Stimulated activated CD8-positive, alpha-beta memory T cell treated with anti-CD3 and anti-CD28 coated beads, Interleukin-12 subunit alpha, Interleukin-12 subunit beta, amount 100 ng/mL, for 1 hour (primary cell): ENCODE results near the gene SLC30A10.
"Not testable (repeated sequence)": the region's sequence is repeated elsewhere in the genome, so short reads cannot be mapped to it uniquely, and the experiment has no call there.

Experiments used
- DNase-seq: peaks from one replicate; pipeline ENCODE4 v3.0.0-alpha.2; 2020; ENCODE audit warnings: low read depth

SLC30A10 gene

GRCh38 chr1:219927956-219928790 lies at the start of gene SLC30A10:
Gene SLC30A10, minus strand, starts transcription at chr1:219928557. Its CDS starts 117 bp downstream, at chr1:219928440.
- DNase-seq, result no peak

GRCh38 chr1:219973213-219973612 lies 44.9 kb upstream of the SLC30A10 start:
- no peak for DNase-seq

- no peak for DNase-seq
Measured at GRCh38 chr1:219967361-219967760, 39.0 kb upstream of the SLC30A10 start.

- DNase-seq, result no peak
Measured at GRCh38 chr1:219966071-219966349, 37.7 kb upstream of the SLC30A10 start.

GRCh38 chr1:219965285-219966070 lies 37.1 kb upstream of the SLC30A10 start:
- no peak for DNase-seq

GRCh38 chr1:219963432-219963831 lies 35.1 kb upstream of the SLC30A10 start:
- no peak for DNase-seq

- no peak for DNase-seq
Measured at GRCh38 chr1:219961684-219962083, 33.3 kb upstream of the SLC30A10 start.

- no peak for DNase-seq
Measured at GRCh38 chr1:219959540-219960203, 31.3 kb upstream of the SLC30A10 start.

GRCh38 chr1:219958875-219959417 lies 30.6 kb upstream of the SLC30A10 start:
- DNase-seq, result no peak

GRCh38 chr1:219954736-219955421 lies 26.5 kb upstream of the SLC30A10 start:
- DNase-seq, result no peak

- DNase-seq, result no peak
Measured at GRCh38 chr1:219954052-219954451, 25.7 kb upstream of the SLC30A10 start.

GRCh38 chr1:219952361-219952760 lies 24.0 kb upstream of the SLC30A10 start:
- no peak for DNase-seq

GRCh38 chr1:219949227-219949626 lies 20.9 kb upstream of the SLC30A10 start:
- not testable (repeated sequence) for DNase-seq

- DNase-seq, result not testable (repeated sequence)
Measured at GRCh38 chr1:219948766-219949165, 20.4 kb upstream of the SLC30A10 start.

- DNase-seq, result no peak
Measured at GRCh38 chr1:219945795-219946194, 17.4 kb upstream of the SLC30A10 start.

GRCh38 chr1:219941179-219942118 lies 13.1 kb upstream of the SLC30A10 start:
- no peak for DNase-seq

- no peak for DNase-seq
Measured at GRCh38 chr1:219940707-219941106, 12.3 kb upstream of the SLC30A10 start.

GRCh38 chr1:219938706-219939105 lies 10.3 kb upstream of the SLC30A10 start:
- no peak for DNase-seq

GRCh38 chr1:219933763-219934162 lies 5.4 kb upstream of the SLC30A10 start:
- not testable (repeated sequence) for DNase-seq

- no peak for DNase-seq
Measured at GRCh38 chr1:219931033-219931432, 2.7 kb upstream of the SLC30A10 start.

- no peak for DNase-seq
Measured at GRCh38 chr1:219928791-219929118, 398 bp upstream of the SLC30A10 start.
